HUES48 (cell line): Measurements from ENCODE around the gene C17orf107.
"Not testable (repeated sequence)": the region's sequence is repeated elsewhere in the genome, so short reads cannot be mapped to it uniquely, and the experiment has no call there.

Experiments
- H3K27ac ChIP-seq: one replicate; pipeline ENCODE4 v1.7.0; 2013; ENCODE audit warnings: low read depth, low read length, inconsistent platforms
- H3K27me3 ChIP-seq: 2 replicates; pipeline ENCODE4 v1.6.1; 2013; ENCODE audit warnings: mild to moderate bottlenecking, low read length; ENCODE audit not compliant: control insufficient read depth, insufficient read depth
- H3K36me3 ChIP-seq: 2 replicates; pipeline ENCODE4 v1.6.1; 2013; ENCODE audit warnings: low read length; ENCODE audit not compliant: control insufficient read depth, insufficient read depth
- H3K4me1 ChIP-seq: 2 replicates; pipeline ENCODE4 v1.6.1; 2013; ENCODE audit warnings: mild to moderate bottlenecking, low read length; ENCODE audit not compliant: control insufficient read depth, insufficient read depth
- H3K4me3 ChIP-seq: 2 replicates; pipeline ENCODE4 v1.5.1; 2013; ENCODE audit warnings: mild to moderate bottlenecking, low read depth, low read length
- H3K9ac ChIP-seq: 2 replicates; pipeline ENCODE4 v1.6.1; 2013; ENCODE audit warnings: mild to moderate bottlenecking, low read depth, low read length, moderate library complexity
- H3K9me3 ChIP-seq: 2 replicates; pipeline ENCODE4 v1.6.1; 2013; ENCODE audit warnings: low read length; ENCODE audit not compliant: control insufficient read depth, insufficient read depth

The C17orf107 gene

DNA sequence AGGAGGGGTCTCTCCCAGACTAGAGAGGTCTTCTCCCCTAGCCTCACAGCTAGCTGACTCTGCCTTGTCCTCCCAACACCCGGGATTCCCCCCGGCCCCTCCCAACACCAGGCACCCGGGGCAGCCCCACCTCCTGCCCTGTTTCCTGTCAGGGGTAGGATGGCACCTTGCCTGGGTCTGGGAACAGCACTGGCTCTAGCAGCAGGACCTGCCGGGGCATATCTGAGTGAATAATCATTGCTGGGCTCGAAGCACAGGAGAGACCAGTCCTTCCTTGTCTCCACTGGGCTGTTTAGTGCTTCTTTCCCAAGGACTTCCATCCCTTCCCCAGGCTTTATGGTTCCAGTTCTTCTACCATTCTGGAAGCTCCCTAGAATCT lies 40.5 kb upstream of the C17orf107 start:
- Histone ChIP-seq H3K9me3 (no peaks in the 10 kb centered on the region), H3K36me3 (peaks cover 5% of the 10 kb centered on the region; the same call in 1 of the 2 replicates), H3K27ac (peak overlapping the region; percentile 84), H3K4me1 (peaks cover 43% of the 10 kb centered on the region), H3K4me3 (0 out of 2 replicates have a peak overlapping the region, but pooled peaks have one; percentile 14), H3K9ac (no peak overlapping the region), H3K27me3 (no peaks in the 10 kb centered on the region)

DNA sequence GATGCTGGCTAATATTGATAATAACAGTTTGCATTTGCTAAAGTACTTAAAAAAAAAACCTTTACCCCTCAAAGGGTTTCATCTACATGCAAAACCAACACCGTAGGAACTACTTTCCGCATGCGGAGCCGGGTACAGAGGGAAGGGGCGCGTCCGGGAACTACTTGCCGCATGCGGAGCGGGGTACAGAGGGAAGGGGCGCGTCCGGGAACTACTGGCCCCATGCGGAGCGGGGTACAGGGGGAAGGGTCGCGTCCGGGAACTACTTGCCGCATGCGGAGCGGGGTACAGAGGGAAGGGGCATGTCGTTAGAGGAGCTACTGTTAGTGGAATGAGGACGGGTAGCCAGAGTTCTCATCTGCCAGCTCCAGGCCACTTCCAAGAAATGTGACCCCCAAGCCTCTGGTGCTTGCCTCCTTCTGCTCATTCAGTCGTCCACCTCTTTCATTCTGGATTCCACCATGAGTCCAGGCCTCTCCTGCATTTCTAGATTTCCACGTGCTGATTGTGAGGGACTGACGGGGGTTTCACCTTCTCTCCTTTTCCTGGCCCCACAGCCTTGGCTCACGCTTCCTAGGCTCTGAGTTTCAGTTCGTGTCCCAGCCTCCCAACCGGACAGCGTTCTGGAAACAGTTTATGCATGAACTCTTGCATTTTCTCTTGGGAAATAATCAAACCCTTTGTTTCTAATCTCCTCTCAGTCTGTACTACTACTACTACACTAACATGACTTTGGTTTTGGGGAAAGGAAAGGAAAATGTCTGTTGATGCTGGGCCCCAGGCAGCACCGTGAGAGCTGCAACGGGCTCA lies 39.3 kb upstream of the C17orf107 start:
- peaks cover 36% of the 10 kb centered on the region for H3K4me1 ChIP-seq
- H3K36me3 ChIP-seq = peaks cover 5% of the 10 kb centered on the region; the same call in 1 of the 2 replicates
- H3K27me3 ChIP-seq = no peaks in the 10 kb centered on the region
- H3K27ac ChIP-seq = peak overlapping the region; percentile 19
- no peaks in the 10 kb centered on the region for H3K9me3 ChIP-seq
- H3K9ac ChIP-seq = no peak overlapping the region
- 0 out of 2 replicates have a peak overlapping the region, but pooled peaks have one; percentile 22 for H3K4me3 ChIP-seq

DNA sequence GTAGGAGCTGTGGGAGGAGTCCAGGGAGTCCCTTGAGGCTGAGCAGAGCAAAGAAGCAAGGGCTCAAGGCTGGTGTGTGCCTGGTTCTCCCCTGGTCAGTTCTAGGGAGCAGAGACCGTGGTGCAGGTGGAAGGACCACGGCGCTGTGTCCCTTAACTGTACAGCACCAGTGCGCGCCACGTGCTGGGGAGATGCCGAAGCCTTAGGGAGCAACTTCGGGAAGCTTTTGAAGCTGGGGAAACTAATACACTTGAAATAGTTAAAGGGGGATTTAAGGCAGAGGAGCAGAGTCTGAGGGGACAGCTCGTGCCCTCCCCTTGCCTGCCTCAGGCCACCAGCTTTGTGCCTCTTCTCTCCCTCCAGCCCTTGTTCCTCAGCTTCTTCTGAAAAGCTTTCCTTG lies 38.7 kb upstream of the C17orf107 start:
- H3K27ac ChIP-seq = peak overlapping the region; percentile 19
- peaks cover 36% of the 10 kb centered on the region for H3K4me1 ChIP-seq
- no peak overlapping the region for H3K9ac ChIP-seq
- H3K27me3 ChIP-seq = no peaks in the 10 kb centered on the region
- H3K4me3 ChIP-seq = no peak overlapping the region
- H3K36me3 ChIP-seq = peaks cover 5% of the 10 kb centered on the region; the same call in 1 of the 2 replicates
- no peaks in the 10 kb centered on the region for H3K9me3 ChIP-seq

- H3K4me3 ChIP-seq = no peak overlapping the region
- H3K9ac ChIP-seq = no peak overlapping the region
- peaks cover 36% of the 10 kb centered on the region for H3K4me1 ChIP-seq
- H3K27ac ChIP-seq = no peak overlapping the region
- peaks cover 5% of the 10 kb centered on the region; the same call in 1 of the 2 replicates for H3K36me3 ChIP-seq
- H3K9me3 ChIP-seq = no peaks in the 10 kb centered on the region
- H3K27me3 ChIP-seq = no peaks in the 10 kb centered on the region
Observed at GRCh38 chr17:4861052-4861451, 38.3 kb upstream of the C17orf107 start.

DNA sequence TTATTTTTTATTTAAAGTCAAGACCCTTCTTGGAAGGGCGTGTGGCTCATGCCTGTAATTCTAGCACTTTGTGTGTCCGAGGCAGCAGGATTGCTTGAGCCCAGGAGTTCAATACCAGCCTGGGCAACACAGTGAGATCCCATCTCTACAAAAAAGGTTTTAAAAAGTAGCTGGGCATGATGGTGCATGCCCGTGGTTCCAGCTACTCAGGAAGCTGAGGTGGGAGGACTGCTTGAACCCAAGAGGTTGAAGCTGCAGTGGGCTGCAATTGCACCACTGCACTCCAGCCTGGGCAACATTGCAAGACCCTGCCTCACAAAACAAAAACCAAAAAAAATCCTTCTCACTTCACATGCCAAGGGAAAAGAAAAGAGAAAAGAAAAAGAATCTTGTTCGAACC lies 36.6 kb upstream of the C17orf107 start:
- no peak overlapping the region for H3K9ac ChIP-seq

GRCh38 chr17:4863321-4863720 lies 36.0 kb upstream of the C17orf107 start:
- Histone ChIP-seq H3K9me3 (no peaks in the 10 kb centered on the region), H3K36me3 (peaks cover 5% of the 10 kb centered on the region; the same call in 1 of the 2 replicates), H3K9ac (no peak overlapping the region), H3K4me3 (no peak overlapping the region), H3K27ac (no peak overlapping the region), H3K27me3 (no peaks in the 10 kb centered on the region), H3K4me1 (peaks cover 22% of the 10 kb centered on the region)

More for the DNA sequence above, 36.6 kb upstream of the C17orf107 start:
- Histone ChIP-seq H3K36me3 (peaks cover 5% of the 10 kb centered on the region; the same call in 1 of the 2 replicates), H3K4me3 (no peak overlapping the region), H3K27me3 (no peaks in the 10 kb centered on the region), H3K27ac (no peak overlapping the region), H3K4me1 (peaks cover 28% of the 10 kb centered on the region), H3K9me3 (no peaks in the 10 kb centered on the region)

DNA sequence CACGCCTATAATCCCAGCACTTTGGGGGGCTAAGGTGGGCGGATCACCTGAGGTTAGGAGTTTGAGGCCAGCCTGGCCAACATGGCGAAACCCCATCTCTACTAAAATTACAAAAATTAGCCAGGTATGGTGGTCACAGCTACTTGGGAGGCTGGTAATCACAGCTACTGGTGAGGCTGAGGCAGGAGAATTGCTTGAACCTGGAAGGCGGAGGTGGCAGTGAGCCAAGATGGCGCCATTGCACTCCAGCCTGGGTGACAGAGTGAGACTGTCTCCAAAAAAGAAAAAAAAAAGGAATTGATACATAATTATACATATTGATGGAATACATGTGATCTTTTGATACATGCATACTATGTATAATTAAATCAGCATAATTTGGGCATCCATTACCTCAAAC lies 31.8 kb upstream of the C17orf107 start:
- not testable (repeated sequence) for H3K27ac ChIP-seq, H3K9me3 ChIP-seq, H3K4me1 ChIP-seq, H3K4me3 ChIP-seq, H3K27me3 ChIP-seq, H3K36me3 ChIP-seq, H3K9ac ChIP-seq

- not testable (repeated sequence) for H3K27ac ChIP-seq, H3K4me3 ChIP-seq, H3K27me3 ChIP-seq, H3K9ac ChIP-seq, H3K4me1 ChIP-seq, H3K36me3 ChIP-seq, H3K9me3 ChIP-seq
Observed at GRCh38 chr17:4869058-4869998, 30.0 kb upstream of the C17orf107 start.

GRCh38 chr17:4870855-4871254 lies 28.5 kb upstream of the C17orf107 start:
- Histone ChIP-seq H3K9me3 (no peaks in the 10 kb centered on the region), H3K27ac (no peak overlapping the region), H3K36me3 (no peaks in the 10 kb centered on the region), H3K27me3 (no peaks in the 10 kb centered on the region), H3K4me3 (no peak overlapping the region), H3K4me1 (peaks cover 6% of the 10 kb centered on the region), H3K9ac (no peak overlapping the region)

GRCh38 chr17:4872786-4873185 lies 26.6 kb upstream of the C17orf107 start:
- H3K9me3 ChIP-seq = no peaks in the 10 kb centered on the region
- peak overlapping the region; percentile 29 for H3K27ac ChIP-seq
- no peaks in the 10 kb centered on the region for H3K27me3 ChIP-seq
- peaks cover 6% of the 10 kb centered on the region for H3K4me1 ChIP-seq
- H3K36me3 ChIP-seq = no peaks in the 10 kb centered on the region
- H3K4me3 ChIP-seq = no peak overlapping the region
- H3K9ac ChIP-seq = no peak overlapping the region

- no peaks in the 10 kb centered on the region for H3K27me3 ChIP-seq
- no peak overlapping the region for H3K9ac ChIP-seq
- peaks cover 15% of the 10 kb centered on the region for H3K36me3 ChIP-seq
- no peak overlapping the region for H3K27ac ChIP-seq
- no peak overlapping the region for H3K4me3 ChIP-seq
- peaks cover 12% of the 10 kb centered on the region for H3K4me1 ChIP-seq
- no peaks in the 10 kb centered on the region for H3K9me3 ChIP-seq
Observed at GRCh38 chr17:4877089-4877488, 22.2 kb upstream of the C17orf107 start.
